ENCODE measurements around the gene ITPR3. TPM values are rescaled to one million over a fixed set of nuclear protein-coding genes. Genes with fewer than 3 reads are reported as not detected.
A peak's percentile ranks its signal among the peaks of the same experiment; 100 is the strongest.

Gene ITPR3
- total and polyA plus RNA-seq, 4 donors: 0.49 to 2.8 (median 0.71) TPM

DNA sequence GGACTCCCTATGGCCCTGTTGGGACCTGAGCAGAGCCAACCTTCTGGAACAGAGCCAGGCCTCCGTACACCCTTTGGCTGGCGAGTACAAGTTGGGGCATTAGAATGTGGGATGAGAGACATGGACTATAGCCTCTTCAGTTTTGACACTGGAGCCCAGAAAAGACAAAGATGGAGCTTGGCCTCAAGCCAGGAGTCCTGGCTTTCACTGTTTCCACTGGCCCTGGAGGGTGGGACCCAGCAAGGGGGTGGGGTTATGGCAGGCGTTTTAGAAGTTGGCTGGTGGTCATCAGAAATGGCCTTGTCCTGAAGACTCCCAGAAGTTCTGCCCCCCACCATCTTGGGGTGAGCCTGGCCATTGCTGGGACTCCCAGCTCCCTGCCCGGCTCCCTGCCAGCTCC lies 21.8 kb downstream of the ITPR3 start:
- H3K27me3 ChIP-seq (ENCODE audit: control insufficient read depth in 4 of 4, insufficient read depth in 4 of 4, low read length in 3 of 4): no peaks in the 10 kb centered on the region
- H3K4me3 ChIP-seq (ENCODE audit: low read depth in 1 of 3, low read length in 3 of 3): no peak overlapping the region
- TF ChIP-seq, protein P1, sequence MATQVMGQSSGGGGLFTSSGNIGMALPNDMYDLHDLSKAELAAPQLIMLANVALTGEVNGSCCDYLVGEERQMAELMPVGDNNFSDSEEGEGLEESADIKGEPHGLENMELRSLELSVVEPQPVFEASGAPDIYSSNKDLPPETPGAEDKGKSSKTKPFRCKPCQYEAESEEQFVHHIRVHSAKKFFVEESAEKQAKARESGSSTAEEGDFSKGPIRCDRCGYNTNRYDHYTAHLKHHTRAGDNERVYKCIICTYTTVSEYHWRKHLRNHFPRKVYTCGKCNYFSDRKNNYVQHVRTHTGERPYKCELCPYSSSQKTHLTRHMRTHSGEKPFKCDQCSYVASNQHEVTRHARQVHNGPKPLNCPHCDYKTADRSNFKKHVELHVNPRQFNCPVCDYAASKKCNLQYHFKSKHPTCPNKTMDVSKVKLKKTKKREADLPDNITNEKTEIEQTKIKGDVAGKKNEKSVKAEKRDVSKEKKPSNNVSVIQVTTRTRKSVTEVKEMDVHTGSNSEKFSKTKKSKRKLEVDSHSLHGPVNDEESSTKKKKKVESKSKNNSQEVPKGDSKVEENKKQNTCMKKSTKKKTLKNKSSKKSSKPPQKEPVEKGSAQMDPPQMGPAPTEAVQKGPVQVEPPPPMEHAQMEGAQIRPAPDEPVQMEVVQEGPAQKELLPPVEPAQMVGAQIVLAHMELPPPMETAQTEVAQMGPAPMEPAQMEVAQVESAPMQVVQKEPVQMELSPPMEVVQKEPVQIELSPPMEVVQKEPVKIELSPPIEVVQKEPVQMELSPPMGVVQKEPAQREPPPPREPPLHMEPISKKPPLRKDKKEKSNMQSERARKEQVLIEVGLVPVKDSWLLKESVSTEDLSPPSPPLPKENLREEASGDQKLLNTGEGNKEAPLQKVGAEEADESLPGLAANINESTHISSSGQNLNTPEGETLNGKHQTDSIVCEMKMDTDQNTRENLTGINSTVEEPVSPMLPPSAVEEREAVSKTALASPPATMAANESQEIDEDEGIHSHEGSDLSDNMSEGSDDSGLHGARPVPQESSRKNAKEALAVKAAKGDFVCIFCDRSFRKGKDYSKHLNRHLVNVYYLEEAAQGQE (IDR thresholded peaks at IDR 0.05): no peak
- TF ChIP-seq RXRA (IDR thresholded peaks at IDR 0.05) (no peak), TAF1 (conservative IDR thresholded peaks at IDR 0.05) (no peak)
- WGBS: 70% methylated on average over 4 of the region's 4 CpGs
- no peak overlapping the region for H3K9ac ChIP-seq (ENCODE audit: low read depth in 1 of 2, low read length in 2 of 2)
- H3K36me3 ChIP-seq (ENCODE audit: control insufficient read depth in 4 of 4, insufficient read depth in 3 of 4, low read depth in 1 of 4, low read length in 3 of 4): no peaks in the 10 kb centered on the region
- no peaks in the 10 kb centered on the region for H3K4me1 ChIP-seq (ENCODE audit: control insufficient read depth in 4 of 4, insufficient read depth in 4 of 4, low read length in 3 of 4)
- H3K9me3 ChIP-seq (ENCODE audit: control insufficient read depth in 4 of 4, low read length in 3 of 4): no peaks in the 10 kb centered on the region
- no peak for DNase-seq (ENCODE audit: low spot score)
- H3K27ac ChIP-seq (ENCODE audit: low read depth in 1 of 2, low read length in 2 of 2): no peak overlapping the region

DNA sequence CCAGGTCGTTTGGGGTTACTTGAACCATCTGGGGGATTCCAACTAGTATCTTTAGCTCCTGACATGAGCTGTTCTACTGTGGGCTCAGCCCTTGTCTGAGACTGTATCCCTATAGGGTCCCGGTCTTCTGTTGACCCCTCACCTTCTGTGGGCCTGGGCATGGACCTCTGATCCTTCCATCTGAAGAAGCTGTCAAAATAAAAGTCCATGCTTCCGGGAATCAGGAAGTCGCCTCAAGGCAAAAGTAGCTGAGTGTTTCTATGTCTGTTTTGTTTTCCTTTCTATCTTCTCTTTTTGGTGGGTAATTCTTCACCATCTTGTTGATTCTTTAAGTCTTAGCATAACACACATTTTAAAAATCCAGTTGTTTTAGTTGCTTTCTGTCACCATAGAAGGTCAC lies 30.3 kb downstream of the ITPR3 start:
- no peaks in the 10 kb centered on the region for H3K36me3 ChIP-seq (ENCODE audit: control insufficient read depth in 4 of 4, insufficient read depth in 3 of 4, low read depth in 1 of 4, low read length in 3 of 4)
- no peaks in the 10 kb centered on the region for H3K9me3 ChIP-seq (ENCODE audit: control insufficient read depth in 4 of 4, low read length in 3 of 4)
- no peak overlapping the region for H3K9ac ChIP-seq (ENCODE audit: low read depth in 1 of 2, low read length in 2 of 2)
- TF ChIP-seq, protein P2, sequence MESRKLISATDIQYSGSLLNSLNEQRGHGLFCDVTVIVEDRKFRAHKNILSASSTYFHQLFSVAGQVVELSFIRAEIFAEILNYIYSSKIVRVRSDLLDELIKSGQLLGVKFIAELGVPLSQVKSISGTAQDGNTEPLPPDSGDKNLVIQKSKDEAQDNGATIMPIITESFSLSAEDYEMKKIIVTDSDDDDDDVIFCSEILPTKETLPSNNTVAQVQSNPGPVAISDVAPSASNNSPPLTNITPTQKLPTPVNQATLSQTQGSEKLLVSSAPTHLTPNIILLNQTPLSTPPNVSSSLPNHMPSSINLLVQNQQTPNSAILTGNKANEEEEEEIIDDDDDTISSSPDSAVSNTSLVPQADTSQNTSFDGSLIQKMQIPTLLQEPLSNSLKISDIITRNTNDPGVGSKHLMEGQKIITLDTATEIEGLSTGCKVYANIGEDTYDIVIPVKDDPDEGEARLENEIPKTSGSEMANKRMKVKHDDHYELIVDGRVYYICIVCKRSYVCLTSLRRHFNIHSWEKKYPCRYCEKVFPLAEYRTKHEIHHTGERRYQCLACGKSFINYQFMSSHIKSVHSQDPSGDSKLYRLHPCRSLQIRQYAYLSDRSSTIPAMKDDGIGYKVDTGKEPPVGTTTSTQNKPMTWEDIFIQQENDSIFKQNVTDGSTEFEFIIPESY (IDR thresholded peaks at IDR 0.05): no peak
- TF ChIP-seq NR2F2 (IDR thresholded peaks at IDR 0.05): peak; percentile 43
- no peak for DNase-seq (ENCODE audit: low spot score)
- H3K27ac ChIP-seq (ENCODE audit: low read depth in 1 of 2, low read length in 2 of 2): no peak overlapping the region
- H3K4me3 ChIP-seq (ENCODE audit: low read depth in 1 of 3, low read length in 3 of 3): no peak overlapping the region
- no peaks in the 10 kb centered on the region for H3K27me3 ChIP-seq (ENCODE audit: control insufficient read depth in 4 of 4, insufficient read depth in 4 of 4, low read length in 3 of 4)
- WGBS: 56% methylated on average over 4 of the region's 4 CpGs
- H3K4me1 ChIP-seq (ENCODE audit: control insufficient read depth in 4 of 4, insufficient read depth in 4 of 4, low read length in 3 of 4): no peaks in the 10 kb centered on the region

DNA sequence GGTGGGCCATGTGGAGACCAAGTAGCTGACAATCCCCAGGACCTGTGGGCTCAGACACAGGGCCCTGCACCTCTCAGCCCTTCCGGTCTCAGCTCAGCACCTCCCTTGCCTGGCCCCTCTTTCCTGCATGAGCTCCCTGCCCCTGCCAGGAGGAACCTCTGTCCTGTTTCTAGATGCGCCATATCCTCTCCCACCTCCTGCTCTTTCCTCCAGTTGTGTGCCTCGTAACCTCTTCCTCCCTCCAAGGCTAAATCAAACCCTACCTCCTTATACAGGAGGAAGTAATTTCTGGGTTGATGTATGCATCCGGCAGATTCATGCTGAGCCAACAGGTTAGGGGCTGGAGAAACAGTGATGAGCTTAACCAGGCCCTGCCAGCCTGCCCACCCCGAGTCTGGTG lies 30.9 kb downstream of the ITPR3 start:
- no peaks in the 10 kb centered on the region for H3K4me1 ChIP-seq (ENCODE audit: control insufficient read depth in 4 of 4, insufficient read depth in 4 of 4, low read length in 3 of 4)
- no peak overlapping the region for H3K9ac ChIP-seq (ENCODE audit: low read depth in 1 of 2, low read length in 2 of 2)
- 78% methylated on average over 5 of the region's 5 CpGs for WGBS
- no peaks in the 10 kb centered on the region for H3K27me3 ChIP-seq (ENCODE audit: control insufficient read depth in 4 of 4, insufficient read depth in 4 of 4, low read length in 3 of 4)
- no peaks in the 10 kb centered on the region for H3K9me3 ChIP-seq (ENCODE audit: control insufficient read depth in 4 of 4, low read length in 3 of 4)
- H3K36me3 ChIP-seq (ENCODE audit: control insufficient read depth in 4 of 4, insufficient read depth in 3 of 4, low read depth in 1 of 4, low read length in 3 of 4): no peaks in the 10 kb centered on the region
- H3K4me3 ChIP-seq (ENCODE audit: low read depth in 1 of 3, low read length in 3 of 3): no peak overlapping the region
- H3K27ac ChIP-seq (ENCODE audit: low read depth in 1 of 2, low read length in 2 of 2): no peak overlapping the region
- no peak for DNase-seq (ENCODE audit: low spot score)
- TF ChIP-seq TAF1 (conservative IDR thresholded peaks at IDR 0.05): no peak
- TF ChIP-seq FOXA2 (IDR thresholded peaks at IDR 0.05): no peak
- TF ChIP-seq JUND (IDR thresholded peaks at IDR 0.05): no peak
- no peak for TF ChIP-seq SP1 (IDR thresholded peaks at IDR 0.05)
- TF ChIP-seq HNF4G (IDR thresholded peaks at IDR 0.05): no peak
- TF ChIP-seq, protein P2 (IDR thresholded peaks at IDR 0.05): no peak
